HepG2 (cell line): ENCODE results near the gene SURF2. TPM values are rescaled to one million over a fixed set of nuclear protein-coding genes. Genes with fewer than 3 reads are reported as not detected.

ENCODE experiments used
- ATAC-seq: fragments of 200-7000 bp; cut with Tn5 transposase; 3 replicates; pipeline ENCODE4 v1.9.1; 2020; ENCODE audit warnings: mild to moderate bottlenecking, moderate library complexity
- BruUV-seq: library from RNA; stranded (reverse); fragments of 400-500 nt; replicated peaks from 2 replicates; lab custom pipeline; 2021; lab: Mats Ljungman, UMichigan
- CTCF ChIA-PET: fragments of 300-600 bp; formaldehyde crosslinking; extraction: SDS; loops from one replicate; lab custom pipeline; 2021; ENCODE audit warnings: low total read pairs, inconsistent platforms, low intra/inter-chr PET ratio; lab: Yijun Ruan, JAX
- POLR2A ChIA-PET: fragments of 350-600 bp; sonication (Branson Sonifier 250); formaldehyde crosslinking; loops from one replicate; lab custom pipeline; 2020; ENCODE audit warnings: antibody characterized with exemption, inconsistent platforms; lab: Yijun Ruan, JAX
- DNase-seq: peaks from one replicate; pipeline ENCODE4 v3.0.0-alpha.2; 2015; ENCODE audit warnings: low spot score
- FAIRE-seq: peaks from 3 replicates; lab custom pipeline; 2011; peaks lifted over from hg19 to GRCh38; lab: Jason Lieb, UNC
- H2AFZ ChIP-seq: one replicate; pipeline ENCODE4 v1.6.1; 2011; ENCODE audit warnings: low read length, inconsistent platforms
- H3K27ac ChIP-seq: fragments of 300-600 bp; 3 replicates; pipeline ENCODE4 v1.8.0; 2011; ENCODE audit warnings: mixed run types, mild to moderate bottlenecking, mixed read lengths, low read length, inconsistent platforms; ENCODE audit not compliant: insufficient read depth; ENCODE audit errors: extremely low read length
- H3K27me3 ChIP-seq, 2 experiments: fragments of 200-600 bp in 1 of 2; 2 replicates in 1 of 2; 3 replicates in 1 of 2; pipeline versions ENCODE4 v1.6.0 to v1.8.0; 2011; ENCODE audit warnings: low read length in 2 of 2, mild to moderate bottlenecking in 2 of 2, moderate library complexity in 2 of 2, inconsistent platforms in 1 of 2; ENCODE audit not compliant: insufficient read depth in 2 of 2, control insufficient read depth in 1 of 2
- H3K36me3 ChIP-seq, 2 experiments: fragments of 200-600 bp in 1 of 2; replicated peaks in 1 of 2; 2 replicates in 1 of 2; 3 replicates in 1 of 2; pipeline versions ENCODE4 v1.5.1 to v1.8.0; 2011; ENCODE audit warnings: low read length in 2 of 2, inconsistent platforms in 1 of 2; ENCODE audit not compliant: insufficient read depth in 2 of 2, control insufficient read depth in 1 of 2
- H3K4me1 ChIP-seq: 2 replicates; pipeline ENCODE4 v1.5.1; 2012; ENCODE audit warnings: low read length, inconsistent platforms; ENCODE audit not compliant: insufficient read depth
- H3K4me2 ChIP-seq: 2 replicates; pipeline ENCODE4 v1.6.0; 2011; ENCODE audit warnings: low read depth, low read length, inconsistent platforms
- H3K4me3 ChIP-seq, 3 experiments: fragments of 200-600 bp in 1 of 3; sonication (generic), shearing (Covaris generic) in 1 of 3; replicated peaks in 1 of 3; 2 replicates each; pipeline ENCODE4 v1.5.1; 2011 to 2016; ENCODE audit warnings: low read length in 3 of 3, inconsistent platforms in 2 of 3, low read depth in 2 of 3, mild to moderate bottlenecking in 2 of 3, control low read depth in 1 of 3, mixed read lengths in 1 of 3; ENCODE audit not compliant: insufficient read depth in 1 of 3
- H3K79me2 ChIP-seq: one replicate; pipeline ENCODE4 v1.6.1; 2011; ENCODE audit warnings: low read length, inconsistent platforms; ENCODE audit not compliant: insufficient read depth
- H3K9ac ChIP-seq: 2 replicates; pipeline ENCODE4 v1.6.0; 2011; ENCODE audit warnings: mild to moderate bottlenecking, low read depth, low read length, inconsistent platforms; ENCODE audit not compliant: insufficient read depth
- H3K9me3 ChIP-seq: 2 replicates; pipeline ENCODE4 v1.5.1; 2012; ENCODE audit warnings: mild to moderate bottlenecking, low read length
- H4K20me1 ChIP-seq: 2 replicates; pipeline ENCODE4 v1.6.0; 2011; ENCODE audit warnings: inconsistent platforms, mild to moderate bottlenecking, low read length, moderate library complexity; ENCODE audit not compliant: insufficient read depth
- GATA4 ChIP-seq: sonication (generic); IDR thresholded peaks from 2 replicates; pipeline ENCODE4 v1.6.1; 2016; ENCODE audit warnings: antibody characterized with exemption, low read depth, borderline replicate concordance
- HNF4A ChIP-seq: sonication (generic); formaldehyde crosslinking; IDR thresholded peaks from 2 replicates; pipeline ENCODE4 v1.4.0; 2020; ENCODE audit warnings: missing genetic modification reagents
- HNRNPH1 ChIP-seq: fragments of 200-400 bp; formaldehyde crosslinking; optimal IDR thresholded peaks from 2 replicates; pipeline ENCODE3; 2017; ENCODE audit warnings: mild to moderate bottlenecking, low read depth, low read length
- LCORL ChIP-seq, 2 experiments: fragments of 450-650 bp in 1 of 2; sonication (generic) in 1 of 2; formaldehyde crosslinking in 1 of 2; IDR thresholded peaks; 2 replicates each; pipeline versions ENCODE4 v1.5.0 to v1.6.1; 2017 to 2020; ENCODE audit warnings: antibody characterized with exemption in 1 of 2, missing genetic modification reagents in 1 of 2
- NCOR1 ChIP-seq: fragments of 200-600 bp; sonication (generic); IDR thresholded peaks from 2 replicates; pipeline ENCODE4 v1.7.0; 2017; ENCODE audit warnings: antibody characterized with exemption, low read length, borderline replicate concordance
- NR2F6 ChIP-seq, 2 experiments: IDR thresholded peaks; 2 replicates each; pipeline ENCODE4 v1.6.1; 2016; ENCODE audit warnings: antibody characterized with exemption in 1 of 2, mild to moderate bottlenecking in 1 of 2
- NR3C1 ChIP-seq: sonication (generic); formaldehyde crosslinking; IDR thresholded peaks from 2 replicates; pipeline ENCODE4 v1.4.0; 2020; ENCODE audit warnings: missing genetic modification reagents
- PBX2 ChIP-seq: IDR thresholded peaks from 2 replicates; pipeline ENCODE4 v1.6.1; 2016; ENCODE audit warnings: control low read depth
- PLRG1 ChIP-seq: fragments of 450-650 bp; conservative IDR thresholded peaks from 2 replicates; pipeline ENCODE4 v1.6.1; 2016
- POLR2A ChIP-seq, 2 experiments: IDR thresholded peaks; 2 replicates each; pipeline ENCODE4 v1.6.1; 2011; ENCODE audit warnings: low read depth in 2 of 2, low read length in 2 of 2, mild to moderate bottlenecking in 1 of 2, moderate library complexity in 1 of 2; ENCODE audit not compliant: insufficient read depth in 1 of 2
- RARA ChIP-seq: IDR thresholded peaks from 2 replicates; pipeline ENCODE4 v1.6.1; 2016; ENCODE audit warnings: missing genetic modification reagents, missing compliant biosample characterization
- REPIN1 ChIP-seq: sonication (generic); formaldehyde crosslinking; IDR thresholded peaks from 2 replicates; pipeline ENCODE4 v1.8.0; 2022; ENCODE audit warnings: missing genetic modification reagents, low read depth, mild to moderate bottlenecking, borderline replicate concordance
- SRF ChIP-seq: IDR thresholded peaks from 2 replicates; pipeline ENCODE4 v1.6.1; 2011; ENCODE audit warnings: mild to moderate bottlenecking, low read depth, low read length, moderate library complexity
- TP53 ChIP-seq: sonication (generic); formaldehyde crosslinking; conservative IDR thresholded peaks from 2 replicates; pipeline ENCODE4 v1.4.0; 2020; ENCODE audit warnings: missing genetic modification reagents
- ZBTB3 ChIP-seq: sonication (generic); formaldehyde crosslinking; IDR thresholded peaks from 2 replicates; pipeline ENCODE4 v1.4.0; 2020; ENCODE audit warnings: low read depth, mild to moderate bottlenecking, moderate library complexity, missing genetic modification reagents, borderline replicate concordance
- ZC3H4 ChIP-seq: sonication (generic); formaldehyde crosslinking; IDR thresholded peaks from 2 replicates; pipeline ENCODE4 v1.4.0; 2020; ENCODE audit warnings: missing genetic modification reagents, borderline replicate concordance
- ZFP62 ChIP-seq: sonication (generic); formaldehyde crosslinking; IDR thresholded peaks from 2 replicates; pipeline ENCODE4 v1.4.0; 2020; ENCODE audit warnings: missing genetic modification reagents
- ZNF160 ChIP-seq: sonication (generic); formaldehyde crosslinking; IDR thresholded peaks from 2 replicates; pipeline ENCODE4 v1.8.0; 2022; ENCODE audit warnings: mild to moderate bottlenecking, inconsistent platforms, missing genetic modification reagents
- ZNF205 ChIP-seq: IDR thresholded peaks from 2 replicates; pipeline ENCODE4 v1.6.1; 2018; ENCODE audit warnings: missing biosample characterization, missing genetic modification reagents
- ZNF296 ChIP-seq: sonication (generic); formaldehyde crosslinking; conservative IDR thresholded peaks from 2 replicates; pipeline ENCODE4 v1.5.0; 2020; ENCODE audit warnings: mild to moderate bottlenecking, missing genetic modification reagents
- ZNF572 ChIP-seq: sonication (generic); formaldehyde crosslinking; IDR thresholded peaks from 2 replicates; pipeline ENCODE4 v1.5.1; 2020; ENCODE audit warnings: mild to moderate bottlenecking, missing genetic modification reagents
- ZNF776 ChIP-seq: sonication (generic); formaldehyde crosslinking; IDR thresholded peaks from 2 replicates; pipeline ENCODE4 v1.4.0; 2020; ENCODE audit warnings: mild to moderate bottlenecking, missing genetic modification reagents
- ZNF790 ChIP-seq: sonication (generic); formaldehyde crosslinking; IDR thresholded peaks from 2 replicates; pipeline ENCODE4 v1.8.0; 2022; ENCODE audit warnings: missing genetic modification reagents, mild to moderate bottlenecking, borderline replicate concordance
- ZNF883 ChIP-seq: sonication (generic); formaldehyde crosslinking; IDR thresholded peaks from 2 replicates; pipeline ENCODE4 v1.5.1; 2020; ENCODE audit warnings: mild to moderate bottlenecking, missing genetic modification reagents; ENCODE audit errors: not compliant biosample characterization
- ZSCAN12 ChIP-seq: sonication (generic); formaldehyde crosslinking; IDR thresholded peaks from 2 replicates; pipeline ENCODE4 v1.9.0; 2021; ENCODE audit warnings: mild to moderate bottlenecking, missing genetic modification reagents
- WGBS: methylation state at CpG from one replicate; pipeline ENCODE4 v1.1.6; 2017; ENCODE audit warnings: low lambda C conversion rate; 5-methylcytosine and 5-hydroxymethylcytosine counted together
- in situ Hi-C: cut with HindIII; loops from 2 replicates; pipeline ENCODE4 v1.10.0; 2017; ENCODE audit warnings: low pct_unique_long_range_greater_than_20kb; ENCODE audit not compliant: extremely low pct_ligation_motif_present
- intact Hi-C: fragments of 100-400 bp; cut with micrococcal nuclease; formaldehyde crosslinking; loops from one replicate; pipeline ENCODE4 v1.10.0; 2022; ENCODE audit not compliant: unreplicated experiment
- polyA plus RNA-seq, 8 experiments: library from polyadenylated mRNA; depleted of rRNA in 3 of 8; stranded (reverse) in 7 of 8; unstranded in 1 of 8; fragments of >200 nt; fragmentation: Illumina TruSeq in 4 of 8; extraction: Trizol in 4 of 8; gene quantifications; 2 replicates each; pipeline versions ENCODE4 v1.2.1 to v1.2.3, GENCODE V29; 2011 to 2016; ENCODE audit warnings: low read depth in 4 of 8, missing spikeins in 1 of 8, mixed read lengths in 1 of 8; ENCODE audit not compliant: insufficient read depth in 1 of 8
- total RNA-seq, 5 experiments: library from RNA; depleted of rRNA; stranded (reverse); fragments of >200 nt; fragmentation: Illumina TruSeq; extraction: Trizol; gene quantifications; 2 replicates each; pipeline ENCODE4 v1.2.3, GENCODE V29; 2016; ENCODE audit warnings: low read depth in 1 of 5

Gene SURF2
- total and polyA plus RNA-seq, 2 of the 13 experiments (the other 11 are each of a cell fraction or from before 2014, with no cell fraction given), result 6.3 to 13.6 TPM

GRCh38 chr9:133347985-133348717 lies 8.2 kb upstream of the SURF2 start, which contains the start of the genes MED22 and RPL7A:
Gene MED22, minus strand, starts transcription at chr9:133348131. Its CDS starts 1,469 bp downstream, at chr9:133346662.
Gene RPL7A, plus strand, starts transcription at chr9:133348218. Its CDS starts 26 bp downstream, at chr9:133348244.
- peak within 1 kb of the TSS; percentile 97 for H3K27ac ChIP-seq
- ChIA-PET POLR2A (interaction anchor here (0.6 to 2.6 kb wide), 26 partner anchors 8 to 366 kb away, joined by 3 to 22 read pairs (median 5); partner anchors contain the start of genes ADAMTS13, CACFD1, REXO4 and SLC2A6), CTCF (no interaction called here)
- DNase-seq, result peak; percentile 94
- peak within 1 kb of the TSS; percentile 82 to 100 (median 97) for H3K4me3 ChIP-seq
- peaks cover 34% of the 10 kb centered on the region for H3K79me2 ChIP-seq
- H3K36me3 ChIP-seq, result peaks cover 20 to 65% of the 10 kb centered on the region in 2 experiments
- in situ Hi-C loops, result no loop called here
- intact Hi-C loops, result no loop called here
- H4K20me1 ChIP-seq, result peaks cover 19% of the 10 kb centered on the region
- peak; percentile 85 for FAIRE-seq
- no peak within 1 kb of the TSS for H2AFZ ChIP-seq
- peak within 1 kb of the TSS; percentile 99 for H3K9ac ChIP-seq
- H3K4me1 ChIP-seq, result peaks cover 29% of the 10 kb centered on the region
- peak within 1 kb of the TSS; percentile 97 for H3K4me2 ChIP-seq
- H3K9me3 ChIP-seq, result no peaks in the 10 kb centered on the region
- under 1% methylated on average over 31 of the region's 64 CpGs for WGBS
- no TSS peak for BruUV-seq
- peak; percentile 73 for ATAC-seq
- no peaks in the 10 kb centered on the region; a peak in 1 of 5 replicates for H3K27me3 ChIP-seq
- TF ChIP-seq ZBTB3 (CRISPR knock-in tag) (no peak; the same call in 1 of the 2 replicates), PBX2 (CRISPR knock-in tag) (no peak), ZNF296 (peak; percentile 62; the same call in 1 of the 2 replicates), ZNF883 (CRISPR knock-in tag) (peak; percentile 60), NCOR1 (peak; percentile 42; the same call in 1 of the 2 replicates), ZNF205 (CRISPR knock-in tag) (peak; percentile 85), ZNF572 (no peak), POLR2A (IDR thresholded peaks at IDR 0.05; ENCODE audit: insufficient read depth in 1 of 2, low read depth in 2 of 2, low read length in 2 of 2) (peak in 1 of 2 experiments; percentile 99; a peak in 2 of 4 replicates), RARA (peak; percentile 46; the same call in 1 of the 2 replicates), REPIN1 (CRISPR knock-in tag) (no peak), GATA4 (peak; percentile 61; the same call in 1 of the 2 replicates), SRF (no peak), HNRNPH1 (no peak), ZNF790 (CRISPR knock-in tag) (peak; percentile 42; the same call in 1 of the 2 replicates), ZC3H4 (CRISPR knock-in tag) (peak; percentile 63; the same call in 1 of the 2 replicates), TP53 (CRISPR knock-in tag) (no peak), ZNF776 (CRISPR knock-in tag) (no peak; the same call in 1 of the 2 replicates), ZNF160 (peak; percentile 83; the same call in 1 of the 2 replicates), HNF4A (CRISPR knock-in tag) (no peak), PLRG1 (no peak), LCORL (IDR thresholded peaks at IDR 0.05) (no peak), LCORL (CRISPR knock-in tag; IDR thresholded peaks at IDR 0.05) (no peak; the same call in 1 of the 2 replicates), ZSCAN12 (CRISPR knock-in tag) (no peak), NR2F6 (IDR thresholded peaks at IDR 0.05) (no peak; the same call in 1 of the 2 replicates), NR2F6 (CRISPR knock-in tag; IDR thresholded peaks at IDR 0.05) (peak; percentile 30; the same call in 1 of the 2 replicates), ZFP62 (CRISPR knock-in tag) (no peak), NR3C1 (CRISPR knock-in tag) (no peak)
